Mesendoderm (in vitro differentiated cells): ENCODE measurements around the gene PAM.

Source experiments
- DNase-seq: peaks from one replicate; pipeline ENCODE4 v3.0.0; 2013
- H2AK5ac ChIP-seq: 2 replicates; pipeline ENCODE4 v1.6.1; 2013; ENCODE audit warnings: low read length, inconsistent platforms
- H2BK120ac ChIP-seq: 2 replicates; pipeline ENCODE4 v1.6.1; 2013; ENCODE audit warnings: low read depth, mild to moderate bottlenecking, low read length, moderate library complexity, mixed read lengths
- H2BK15ac ChIP-seq: replicated peaks from 2 replicates; pipeline ENCODE4 v1.6.1; 2013; ENCODE audit warnings: low read depth, mild to moderate bottlenecking, moderate library complexity
- H2BK5ac ChIP-seq: 2 replicates; pipeline ENCODE4 v1.6.1; 2013; ENCODE audit warnings: low read length, inconsistent platforms
- H3K18ac ChIP-seq: 2 replicates; pipeline ENCODE4 v1.6.1; 2013; ENCODE audit warnings: mild to moderate bottlenecking, low read length, mixed read lengths
- H3K23ac ChIP-seq: one replicate; pipeline ENCODE4 v1.6.1; 2013; ENCODE audit warnings: low read length
- H3K27ac ChIP-seq: 2 replicates; pipeline ENCODE4 v1.5.1; 2013; ENCODE audit warnings: low read depth, mild to moderate bottlenecking, inconsistent platforms, low read length, moderate library complexity
- H3K27me3 ChIP-seq: 2 replicates; pipeline ENCODE4 v1.6.1; 2013; ENCODE audit warnings: low read length, control low read depth, mild to moderate bottlenecking, inconsistent platforms; ENCODE audit not compliant: insufficient read depth, poor library complexity
- H3K36me3 ChIP-seq: 2 replicates; pipeline ENCODE4 v1.6.1; 2013; ENCODE audit warnings: low read length, inconsistent platforms; ENCODE audit not compliant: control insufficient read depth, insufficient read depth
- H3K4ac ChIP-seq: one replicate; pipeline ENCODE4 v1.6.1; 2013; ENCODE audit warnings: low read depth, mild to moderate bottlenecking, low read length, moderate library complexity
- H3K4me1 ChIP-seq: 2 replicates; pipeline ENCODE4 v1.6.1; 2013; ENCODE audit warnings: low read depth, low read length, inconsistent platforms; ENCODE audit not compliant: control insufficient read depth
- H3K4me2 ChIP-seq: 2 replicates; pipeline ENCODE4 v1.6.1; 2013; ENCODE audit warnings: low read length
- H3K4me3 ChIP-seq: 2 replicates; pipeline ENCODE4 v1.5.1; 2013; ENCODE audit warnings: mild to moderate bottlenecking, low read length
- H3K56ac ChIP-seq: one replicate; pipeline ENCODE4 v1.6.1; 2013; ENCODE audit warnings: low read length
- H3K79me1 ChIP-seq: 2 replicates; pipeline ENCODE4 v1.6.1; 2013; ENCODE audit warnings: low read length, inconsistent platforms
- H3K79me2 ChIP-seq: 2 replicates; pipeline ENCODE4 v1.6.1; 2013; ENCODE audit warnings: mild to moderate bottlenecking, low read length; ENCODE audit not compliant: control insufficient read depth, insufficient read depth
- H3K9ac ChIP-seq: 2 replicates; pipeline ENCODE4 v1.6.1; 2013; ENCODE audit warnings: low read length, inconsistent platforms
- H4K5ac ChIP-seq: one replicate; pipeline ENCODE4 v1.6.1; 2013; ENCODE audit warnings: low read length
- H4K8ac ChIP-seq: one replicate; pipeline ENCODE4 v1.6.1; 2013; ENCODE audit warnings: low read depth, mild to moderate bottlenecking, control low read depth, low read length, moderate library complexity
- WGBS: extraction: QIAGEN DNeasy Blood & Tissue Kit; methylation state at CpG from one replicate; pipeline ENCODE4 v1.1.7; 2013; ENCODE audit warnings: low lambda C conversion rate, missing lambda C conversion rate; ENCODE audit not compliant: insufficient coverage; ENCODE audit errors: extremely low coverage; 5-methylcytosine and 5-hydroxymethylcytosine counted together

PAM gene

GRCh38 chr5:102733534-102733933 lies 21.6 kb upstream of the PAM start:
- Histone ChIP-seq H2BK5ac (no peak overlapping the region), H3K23ac (no peak overlapping the region), H3K18ac (no peak overlapping the region), H3K27ac (no peak overlapping the region), H4K5ac (no peak overlapping the region), H3K9ac (no peak overlapping the region), H3K4me3 (no peak overlapping the region), H3K4ac (no peak overlapping the region), H3K27me3 (no peaks in the 10 kb centered on the region), H3K4me2 (no peak overlapping the region), H3K79me1 (no peaks in the 10 kb centered on the region), H2BK120ac (no peak overlapping the region), H2BK15ac (no peak overlapping the region), H3K4me1 (no peaks in the 10 kb centered on the region), H3K56ac (no peak overlapping the region), H3K36me3 (no peaks in the 10 kb centered on the region), H2AK5ac (no peak overlapping the region), H3K79me2 (no peaks in the 10 kb centered on the region), H4K8ac (no peak overlapping the region)
- DNase-seq: no peak
- no CpG with 5 or more reads among the region's 5 CpGs for WGBS

- H3K27me3 ChIP-seq: no peaks in the 10 kb centered on the region
- H4K5ac ChIP-seq: no peak overlapping the region
- H3K18ac ChIP-seq: no peak overlapping the region
- no CpG with 5 or more reads among the region's 1 CpG for WGBS
- no peak overlapping the region for H3K4me3 ChIP-seq
- H3K36me3 ChIP-seq: no peaks in the 10 kb centered on the region
- H2BK15ac ChIP-seq: no peak overlapping the region
- H3K4ac ChIP-seq: no peak overlapping the region
- no peak overlapping the region for H3K56ac ChIP-seq
- H3K79me1 ChIP-seq: no peaks in the 10 kb centered on the region
- H2AK5ac ChIP-seq: no peak overlapping the region
- H2BK5ac ChIP-seq: no peak overlapping the region
- H3K9ac ChIP-seq: no peak overlapping the region
- H4K8ac ChIP-seq: no peak overlapping the region
- H3K79me2 ChIP-seq: no peaks in the 10 kb centered on the region
- no peak overlapping the region for H2BK120ac ChIP-seq
- H3K27ac ChIP-seq: no peak overlapping the region
- H3K23ac ChIP-seq: no peak overlapping the region
- H3K4me2 ChIP-seq: no peak overlapping the region
- DNase-seq: no peak
- no peaks in the 10 kb centered on the region for H3K4me1 ChIP-seq
Measured at GRCh38 chr5:102737161-102737560, 17.9 kb upstream of the PAM start.

- Histone ChIP-seq H3K23ac (no peak overlapping the region), H3K4ac (no peak overlapping the region), H3K79me2 (no peaks in the 10 kb centered on the region), H3K18ac (no peak overlapping the region), H3K79me1 (no peaks in the 10 kb centered on the region), H3K9ac (no peak overlapping the region), H3K4me2 (no peak overlapping the region), H2BK120ac (no peak overlapping the region), H2BK15ac (no peak overlapping the region), H3K4me1 (no peaks in the 10 kb centered on the region), H2BK5ac (no peak overlapping the region), H3K27ac (no peak overlapping the region), H3K27me3 (no peaks in the 10 kb centered on the region), H4K8ac (no peak overlapping the region), H3K4me3 (no peak overlapping the region), H3K36me3 (no peaks in the 10 kb centered on the region), H4K5ac (no peak overlapping the region), H3K56ac (no peak overlapping the region), H2AK5ac (no peak overlapping the region)
- WGBS: no CpG with 5 or more reads among the region's 7 CpGs
- no peak for DNase-seq
Measured at GRCh38 chr5:102737805-102738469, 17.2 kb upstream of the PAM start.

- Histone ChIP-seq H2BK5ac (no peak overlapping the region), H3K36me3 (no peaks in the 10 kb centered on the region), H3K18ac (no peak overlapping the region), H2BK15ac (no peak overlapping the region), H2BK120ac (peak overlapping the region; percentile 21), H3K56ac (no peak overlapping the region), H3K79me1 (no peaks in the 10 kb centered on the region), H3K9ac (no peak overlapping the region), H3K27me3 (no peaks in the 10 kb centered on the region), H3K27ac (no peak overlapping the region), H3K23ac (no peak overlapping the region), H4K8ac (no peak overlapping the region), H3K4me3 (no peak overlapping the region), H3K79me2 (no peaks in the 10 kb centered on the region), H3K4ac (no peak overlapping the region), H4K5ac (no peak overlapping the region), H2AK5ac (no peak overlapping the region), H3K4me2 (no peak overlapping the region), H3K4me1 (no peaks in the 10 kb centered on the region)
- no peak for DNase-seq
- WGBS: no CpG with 5 or more reads among the region's 2 CpGs
Measured at GRCh38 chr5:102740515-102740914, 14.6 kb upstream of the PAM start.

GRCh38 chr5:102742215-102742614 lies 12.9 kb upstream of the PAM start:
- no peak overlapping the region for H2AK5ac ChIP-seq
- no peaks in the 10 kb centered on the region for H3K27me3 ChIP-seq
- no peak overlapping the region for H3K4me3 ChIP-seq

GRCh38 chr5:102743900-102744299 lies 11.2 kb upstream of the PAM start:
- Histone ChIP-seq H3K9ac (no peak overlapping the region), H3K36me3 (no peaks in the 10 kb centered on the region), H2AK5ac (no peak overlapping the region), H3K18ac (no peak overlapping the region), H2BK120ac (no peak overlapping the region), H4K8ac (no peak overlapping the region), H2BK5ac (no peak overlapping the region), H3K4me1 (peaks cover 3% of the 10 kb centered on the region), H3K27ac (no peak overlapping the region), H4K5ac (no peak overlapping the region), H3K4me3 (no peak overlapping the region), H2BK15ac (no peak overlapping the region), H3K79me1 (no peaks in the 10 kb centered on the region), H3K56ac (no peak overlapping the region), H3K27me3 (no peaks in the 10 kb centered on the region), H3K79me2 (no peaks in the 10 kb centered on the region), H3K23ac (no peak overlapping the region), H3K4ac (no peak overlapping the region), H3K4me2 (no peak overlapping the region)
- no peak for DNase-seq
- WGBS: no CpG with 5 or more reads among the region's 4 CpGs

More at GRCh38 chr5:102742215-102742614, 12.9 kb upstream of the PAM start:
- Histone ChIP-seq H3K4ac (no peak overlapping the region), H4K8ac (no peak overlapping the region), H3K23ac (no peak overlapping the region), H3K4me1 (peaks cover 3% of the 10 kb centered on the region), H3K79me1 (no peaks in the 10 kb centered on the region), H3K18ac (no peak overlapping the region), H3K27ac (no peak overlapping the region), H3K9ac (no peak overlapping the region), H2BK5ac (no peak overlapping the region), H3K56ac (no peak overlapping the region), H3K4me2 (no peak overlapping the region), H2BK15ac (no peak overlapping the region), H3K79me2 (no peaks in the 10 kb centered on the region), H2BK120ac (no peak overlapping the region), H3K36me3 (no peaks in the 10 kb centered on the region), H4K5ac (no peak overlapping the region)
- peak; percentile 43 for DNase-seq
- WGBS: no CpG with 5 or more reads among the region's 3 CpGs
